HepG2 (cell line): Measurements from ENCODE around the gene MON1A. TPM values are rescaled to one million over a fixed set of nuclear protein-coding genes. Genes with fewer than 3 reads are reported as not detected.

Experiments used
- CBX2 ChIP-seq, 2 experiments: fragments of 200-600 bp in 1 of 2; sonication (generic); formaldehyde crosslinking in 1 of 2; IDR thresholded peaks; 2 replicates each; pipeline versions ENCODE4 v1.7.0 to v1.8.1; 2018 to 2022; ENCODE audit warnings: low read depth in 2 of 2, low read length in 1 of 2, mild to moderate bottlenecking in 1 of 2, missing genetic modification reagents in 1 of 2
- FOXA3 ChIP-seq: IDR thresholded peaks from 2 replicates; pipeline ENCODE4 v1.6.1; 2016; ENCODE audit warnings: missing genetic modification reagents, missing compliant biosample characterization
- GABPA ChIP-seq, 2 experiments: IDR thresholded peaks; 2 replicates each; pipeline ENCODE4 v1.6.1; 2011 to 2016; ENCODE audit warnings: low read depth in 2 of 2, low read length in 1 of 2, missing biosample characterization in 1 of 2, missing genetic modification characterization in 1 of 2
- JDP2 ChIP-seq: sonication (generic); formaldehyde crosslinking; IDR thresholded peaks from 2 replicates; pipeline ENCODE4 v1.8.1; 2022; ENCODE audit warnings: missing genetic modification reagents, borderline replicate concordance
- MAFG ChIP-seq: sonication (generic); formaldehyde crosslinking; IDR thresholded peaks from 2 replicates; pipeline ENCODE4 v1.5.1; 2020; ENCODE audit warnings: mild to moderate bottlenecking, missing genetic modification reagents
- MBD4 ChIP-seq: IDR thresholded peaks from 2 replicates; pipeline ENCODE4 v1.6.1; 2012; ENCODE audit warnings: low read length, inconsistent platforms, borderline replicate concordance
- MTF1 ChIP-seq: sonication (generic); formaldehyde crosslinking; IDR thresholded peaks from 2 replicates; pipeline ENCODE4 v1.5.0; 2020; ENCODE audit warnings: missing genetic modification reagents
- NFATC3 ChIP-seq: sonication (generic); formaldehyde crosslinking; IDR thresholded peaks from 2 replicates; pipeline ENCODE4 v1.5.1; 2020; ENCODE audit warnings: mild to moderate bottlenecking, missing genetic modification reagents
- SNRNP70 ChIP-seq: fragments of 200-400 bp; formaldehyde crosslinking; IDR thresholded peaks from 2 replicates; pipeline ENCODE4 v1.6.1; 2017; ENCODE audit warnings: mild to moderate bottlenecking, low read depth, low read length, moderate library complexity
- SOX5 ChIP-seq: IDR thresholded peaks from 2 replicates; pipeline ENCODE4 v1.6.1; 2016; ENCODE audit warnings: borderline replicate concordance
- TBX2 ChIP-seq: sonication (generic); formaldehyde crosslinking; IDR thresholded peaks from 2 replicates; pipeline ENCODE4 v1.5.0; 2020; ENCODE audit warnings: missing genetic modification reagents, mild to moderate bottlenecking, borderline replicate concordance
- TOE1 ChIP-seq: sonication (generic); formaldehyde crosslinking; IDR thresholded peaks from 2 replicates; pipeline ENCODE4 v1.4.0; 2020; ENCODE audit warnings: mild to moderate bottlenecking, missing genetic modification reagents
- ZFP1 ChIP-seq: IDR thresholded peaks from 2 replicates; pipeline ENCODE4 v1.6.1; 2016
- ZFP36L2 ChIP-seq: sonication (generic); formaldehyde crosslinking; IDR thresholded peaks from 2 replicates; pipeline ENCODE4 v1.4.0; 2020; ENCODE audit warnings: missing genetic modification reagents
- ZNF143 ChIP-seq: sonication (generic); formaldehyde crosslinking; IDR thresholded peaks from 2 replicates; pipeline ENCODE4 v1.4.0; 2020; ENCODE audit warnings: missing genetic modification reagents
- ZNF234 ChIP-seq: sonication (generic); formaldehyde crosslinking; conservative IDR thresholded peaks from 2 replicates; pipeline ENCODE4 v1.5.1; 2020; ENCODE audit warnings: mild to moderate bottlenecking, missing genetic modification reagents
- ZNF260 ChIP-seq: sonication (generic); formaldehyde crosslinking; IDR thresholded peaks from 2 replicates; pipeline ENCODE4 v1.4.0; 2020; ENCODE audit warnings: missing genetic modification reagents, low read depth, mild to moderate bottlenecking, borderline replicate concordance
- ZNF292 ChIP-seq: sonication (generic); formaldehyde crosslinking; IDR thresholded peaks from 2 replicates; pipeline ENCODE4 v1.8.1; 2022; ENCODE audit warnings: mild to moderate bottlenecking, low read depth, missing genetic modification reagents, borderline replicate concordance
- ZNF350 ChIP-seq: sonication (generic); formaldehyde crosslinking; IDR thresholded peaks from 2 replicates; pipeline ENCODE4 v1.4.0; 2020; ENCODE audit warnings: mild to moderate bottlenecking, low read depth, missing genetic modification reagents, borderline replicate concordance
- ZNF383 ChIP-seq: sonication (generic); formaldehyde crosslinking; IDR thresholded peaks from 2 replicates; pipeline ENCODE4 v1.4.0; 2020; ENCODE audit warnings: missing genetic modification reagents, mild to moderate bottlenecking, borderline replicate concordance
- ZNF446 ChIP-seq: sonication (generic); formaldehyde crosslinking; IDR thresholded peaks from 2 replicates; pipeline ENCODE4 v1.5.0; 2020; ENCODE audit warnings: mild to moderate bottlenecking, missing genetic modification reagents
- ZNF503 ChIP-seq: sonication (generic); formaldehyde crosslinking; IDR thresholded peaks from 2 replicates; pipeline ENCODE4 v1.4.0; 2020; ENCODE audit warnings: missing genetic modification reagents
- ZNF549 ChIP-seq: sonication (generic); formaldehyde crosslinking; IDR thresholded peaks from 2 replicates; pipeline ENCODE4 v1.5.0; 2020; ENCODE audit warnings: missing genetic modification reagents
- ZNF567 ChIP-seq: sonication (generic); formaldehyde crosslinking; IDR thresholded peaks from 2 replicates; pipeline ENCODE4 v1.8.1; 2023; ENCODE audit warnings: mild to moderate bottlenecking, missing genetic modification reagents, borderline replicate concordance
- ZNF570 ChIP-seq: sonication (generic); formaldehyde crosslinking; IDR thresholded peaks from 2 replicates; pipeline ENCODE4 v1.4.0; 2020; ENCODE audit warnings: mild to moderate bottlenecking, missing genetic modification reagents, borderline replicate concordance
- ZNF766 ChIP-seq: sonication (generic); formaldehyde crosslinking; IDR thresholded peaks from 2 replicates; pipeline ENCODE4 v1.5.0; 2020; ENCODE audit warnings: missing genetic modification reagents, borderline replicate concordance
- polyA plus RNA-seq, 8 experiments: library from polyadenylated mRNA; depleted of rRNA in 3 of 8; stranded (reverse) in 7 of 8; unstranded in 1 of 8; fragments of >200 nt; fragmentation: Illumina TruSeq in 4 of 8; extraction: Trizol in 4 of 8; gene quantifications; 2 replicates each; pipeline versions ENCODE4 v1.2.1 to v1.2.3, GENCODE V29; 2011 to 2016; ENCODE audit warnings: low read depth in 4 of 8, missing spikeins in 1 of 8, mixed read lengths in 1 of 8; ENCODE audit not compliant: insufficient read depth in 1 of 8
- total RNA-seq, 5 experiments: library from RNA; depleted of rRNA; stranded (reverse); fragments of >200 nt; fragmentation: Illumina TruSeq; extraction: Trizol; gene quantifications; 2 replicates each; pipeline ENCODE4 v1.2.3, GENCODE V29; 2016; ENCODE audit warnings: low read depth in 1 of 5
- TF ChIP-seq, protein P1 (sequence below): sonication (generic); formaldehyde crosslinking; IDR thresholded peaks from 2 replicates; pipeline ENCODE4 v1.5.1; 2020; ENCODE audit warnings: missing genetic modification reagents, mild to moderate bottlenecking, borderline replicate concordance

Gene MON1A
- total and polyA plus RNA-seq, 2 of the 13 experiments (the other 11 are each of a cell fraction or from before 2014, with no cell fraction given): 4.6 to 9.0 TPM

DNA sequence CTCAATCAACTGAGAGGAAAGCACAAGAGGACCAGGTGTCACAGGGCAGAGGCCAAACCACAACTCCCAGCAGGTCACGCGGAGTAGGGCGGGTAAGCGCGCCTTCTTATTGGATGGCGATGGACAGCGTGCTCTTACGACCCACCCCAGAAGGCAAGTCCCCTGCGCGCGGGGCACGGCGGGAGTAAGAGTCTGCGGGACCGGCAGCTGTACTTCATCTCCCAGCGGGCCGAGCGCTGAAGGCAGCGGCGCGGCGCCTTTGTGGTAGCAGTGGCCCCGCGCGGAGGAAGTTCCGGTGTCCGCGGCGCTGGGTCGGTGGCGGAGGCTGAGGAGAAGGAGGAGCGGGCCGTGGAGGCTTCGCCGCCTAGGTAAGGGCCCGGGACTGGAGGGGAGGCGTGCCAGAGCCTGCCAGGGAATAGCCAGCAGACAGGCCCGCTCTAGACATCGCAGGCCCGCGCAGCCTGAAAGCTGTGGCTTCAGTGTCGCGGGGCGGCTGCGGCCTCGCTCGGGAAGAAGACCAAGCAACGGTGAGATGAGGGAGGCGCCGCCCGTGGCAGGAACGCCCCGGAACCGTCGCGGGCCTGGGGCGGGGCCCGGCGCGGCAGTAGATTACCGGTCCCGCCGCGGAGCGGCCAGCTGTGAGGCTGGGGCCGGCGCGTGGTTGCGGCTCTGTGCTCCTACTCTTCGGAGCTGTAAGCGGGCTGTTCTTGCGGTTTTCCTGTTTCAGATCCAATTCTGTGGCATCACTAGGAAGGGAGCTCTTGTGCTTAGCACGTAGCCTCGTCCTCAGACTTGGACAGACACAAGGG is 10.5 kb upstream of the MON1A start, which contains the start of gene RBM6 (continued):
- TF ChIP-seq ZNF350 (CRISPR knock-in tag): peak; percentile 28; the same call in 1 of the 2 replicates
- TF ChIP-seq MAFG (CRISPR knock-in tag): no peak
- peak; percentile 65; the same call in 1 of the 2 replicates for TF ChIP-seq ZFP36L2 (CRISPR knock-in tag)
- no peak for TF ChIP-seq ZNF549 (CRISPR knock-in tag)
- TF ChIP-seq NFATC3: no peak
- TF ChIP-seq ZNF143 (CRISPR knock-in tag): peak; percentile 98
- TF ChIP-seq, protein P1, sequence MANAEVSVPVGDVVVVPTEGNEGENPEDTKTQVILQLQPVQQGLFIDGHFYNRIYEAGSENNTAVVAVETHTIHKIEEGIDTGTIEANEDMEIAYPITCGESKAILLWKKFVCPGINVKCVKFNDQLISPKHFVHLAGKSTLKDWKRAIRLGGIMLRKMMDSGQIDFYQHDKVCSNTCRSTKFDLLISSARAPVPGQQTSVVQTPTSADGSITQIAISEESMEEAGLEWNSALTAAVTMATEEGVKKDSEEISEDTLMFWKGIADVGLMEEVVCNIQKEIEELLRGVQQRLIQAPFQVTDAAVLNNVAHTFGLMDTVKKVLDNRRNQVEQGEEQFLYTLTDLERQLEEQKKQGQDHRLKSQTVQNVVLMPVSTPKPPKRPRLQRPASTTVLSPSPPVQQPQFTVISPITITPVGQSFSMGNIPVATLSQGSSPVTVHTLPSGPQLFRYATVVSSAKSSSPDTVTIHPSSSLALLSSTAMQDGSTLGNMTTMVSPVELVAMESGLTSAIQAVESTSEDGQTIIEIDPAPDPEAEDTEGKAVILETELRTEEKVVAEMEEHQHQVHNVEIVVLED: peak; percentile 99
- no peak; the same call in 1 of the 2 replicates for TF ChIP-seq CBX2 (IDR thresholded peaks at IDR 0.05; ENCODE audit: low read depth, low read length)
- no peak for TF ChIP-seq CBX2 (CRISPR knock-in tag; IDR thresholded peaks at IDR 0.05; ENCODE audit: low read depth)
- 0 out of 2 replicates have a peak, but pooled peaks have one; percentile 21 for TF ChIP-seq ZNF234 (CRISPR knock-in tag)
- TF ChIP-seq ZNF383 (CRISPR knock-in tag): no peak
- no peak for TF ChIP-seq ZNF567 (CRISPR knock-in tag)
- TF ChIP-seq ZNF446 (CRISPR knock-in tag): peak; percentile 63
- TF ChIP-seq GABPA (IDR thresholded peaks at IDR 0.05; ENCODE audit: low read depth, low read length): peak; percentile 82
- peak; percentile 93 for TF ChIP-seq GABPA (CRISPR knock-in tag; IDR thresholded peaks at IDR 0.05; ENCODE audit: low read depth)
- TF ChIP-seq MBD4: no peak
- TF ChIP-seq ZNF292 (CRISPR knock-in tag): no peak
- no peak for TF ChIP-seq ZNF260
- TF ChIP-seq MTF1 (CRISPR knock-in tag): no peak
- TF ChIP-seq SNRNP70: no peak
- no peak for TF ChIP-seq JDP2 (CRISPR knock-in tag)
- peak; percentile 70 for TF ChIP-seq ZNF503 (CRISPR knock-in tag)
- TF ChIP-seq TBX2 (CRISPR knock-in tag): peak; percentile 81
- TF ChIP-seq FOXA3: peak; percentile 51
- peak; percentile 56; the same call in 1 of the 2 replicates for TF ChIP-seq TOE1 (CRISPR knock-in tag)
- peak; percentile 48; the same call in 1 of the 2 replicates for TF ChIP-seq SOX5 (CRISPR knock-in tag)
- TF ChIP-seq ZNF766 (CRISPR knock-in tag): peak; percentile 73; the same call in 1 of the 2 replicates
- no peak for TF ChIP-seq ZNF570
- TF ChIP-seq ZFP1 (CRISPR knock-in tag): peak; percentile 83; the same call in 1 of the 2 replicates
